K562 (cell line): ENCODE results near the gene CCL16. TPM values are rescaled to one million over a fixed set of nuclear protein-coding genes. Genes with fewer than 3 reads are reported as not detected.
A peak's percentile ranks its signal among the peaks of the same experiment; 100 is the strongest.

Experiments
- ATAC-seq: fragments of 200-7000 bp; cut with Tn5 transposase; 3 replicates; pipeline ENCODE4 v1.9.1; 2020; ENCODE audit warnings: moderate library complexity
- BruUV-seq: library from RNA; stranded (reverse); fragments of 400-500 nt; replicated peaks from 2 replicates; lab custom pipeline; 2021; lab: Mats Ljungman, UMichigan
- CTCF ChIA-PET: fragments of 300-600 bp; formaldehyde crosslinking; extraction: SDS; loops from one replicate; lab custom pipeline; 2021; ENCODE audit warnings: low intra/inter-chr PET ratio; lab: Yijun Ruan, JAX
- POLR2A ChIA-PET: fragments of 300-600, 350-650 bp; sonication (Branson Sonifier 250); formaldehyde crosslinking; extraction: SDS; loops from one replicate; lab custom pipeline; 2021; ENCODE audit warnings: antibody characterized with exemption, inconsistent platforms; lab: Yijun Ruan, JAX
- DNase-seq, 4 experiments: peaks; one replicate each; pipeline versions ENCODE4 v3.0.0 to v3.0.0-alpha.2; 2011 to 2018; ENCODE audit warnings: low spot score in 3 of 4, mixed read lengths in 3 of 4; ENCODE audit errors: extremely low read depth in 1 of 4
- FAIRE-seq: peaks from 2 replicates; lab custom pipeline; 2011; peaks lifted over from hg19 to GRCh38; lab: Jason Lieb, UNC
- H2AFZ ChIP-seq: 2 replicates; pipeline ENCODE4 v1.6.0; 2011; ENCODE audit warnings: low read depth, low read length, control low read depth, inconsistent platforms
- H3K27ac ChIP-seq: fragments of 200-600 bp; 3 replicates; pipeline ENCODE4 v1.8.0; 2011; ENCODE audit warnings: low read depth, mild to moderate bottlenecking, control low read depth, inconsistent platforms, low read length, moderate library complexity, mixed read lengths; ENCODE audit errors: extremely low read depth
- H3K27me3 ChIP-seq, 2 experiments: fragments of 300-600 bp in 1 of 2; 2 replicates in 1 of 2; 3 replicates in 1 of 2; pipeline versions ENCODE4 v1.6.0 to v1.8.0; 2011; ENCODE audit warnings: inconsistent platforms in 2 of 2, low read length in 2 of 2, mild to moderate bottlenecking in 1 of 2, mixed read lengths in 1 of 2, moderate library complexity in 1 of 2; ENCODE audit not compliant: control insufficient read depth in 2 of 2, insufficient read depth in 2 of 2
- H3K36me3 ChIP-seq: fragments of 300-600 bp; 3 replicates; pipeline ENCODE4 v1.8.0; 2011; ENCODE audit warnings: mild to moderate bottlenecking, low read length, inconsistent platforms; ENCODE audit not compliant: control insufficient read depth, insufficient read depth
- H3K4me1 ChIP-seq, 2 experiments: fragments of 200-600 bp in 1 of 2; replicated peaks in 1 of 2; 2 replicates in 1 of 2; 3 replicates in 1 of 2; pipeline versions ENCODE4 v1.5.1 to v1.8.0; 2011; ENCODE audit warnings: inconsistent platforms in 2 of 2, low read length in 2 of 2, mild to moderate bottlenecking in 1 of 2, mixed read lengths in 1 of 2, moderate library complexity in 1 of 2; ENCODE audit not compliant: control insufficient read depth in 2 of 2, insufficient read depth in 2 of 2
- H3K4me2 ChIP-seq: 2 replicates; pipeline ENCODE4 v1.6.1; 2011; ENCODE audit warnings: low read length, control low read depth, inconsistent platforms, mixed read lengths; ENCODE audit not compliant: insufficient read depth
- H3K4me3 ChIP-seq: fragments of 200-600 bp; sonication (generic), shearing (Covaris generic); 2 replicates; pipeline ENCODE4 v1.5.1; 2016; ENCODE audit warnings: control low read depth, inconsistent platforms
- H3K79me2 ChIP-seq: fragments of 200-600 bp; 3 replicates; pipeline ENCODE4 v1.8.0; 2011; ENCODE audit warnings: low read length, inconsistent platforms; ENCODE audit not compliant: control insufficient read depth, insufficient read depth
- H3K9ac ChIP-seq, 2 experiments: 2 replicates each; pipeline versions ENCODE4 v1.6.0 to v1.6.1; 2011; ENCODE audit warnings: low read depth in 2 of 2, low read length in 2 of 2, control low read depth in 1 of 2, inconsistent platforms in 1 of 2, mild to moderate bottlenecking in 1 of 2, mixed read lengths in 1 of 2; ENCODE audit not compliant: insufficient read depth in 1 of 2
- H3K9me1 ChIP-seq: one replicate; pipeline ENCODE4 v1.6.0; 2011; ENCODE audit warnings: inconsistent platforms, mild to moderate bottlenecking, low read length, moderate library complexity; ENCODE audit not compliant: control insufficient read depth, insufficient read depth
- H3K9me3 ChIP-seq: replicated peaks from 2 replicates; pipeline ENCODE4 v1.5.1; 2011; ENCODE audit warnings: low read depth, low read length, inconsistent platforms; ENCODE audit not compliant: control insufficient read depth, insufficient read depth
- H4K20me1 ChIP-seq: replicated peaks from 2 replicates; pipeline ENCODE4 v1.6.1; 2011; ENCODE audit warnings: low read length, inconsistent platforms, mixed read lengths; ENCODE audit not compliant: control insufficient read depth, insufficient read depth
- ATF7 ChIP-seq: fragments of 450-650 bp; IDR thresholded peaks from 2 replicates; pipeline ENCODE4 v1.7.1; 2014; ENCODE audit warnings: mild to moderate bottlenecking, moderate library complexity
- BMI1 ChIP-seq: fragments of 150-350 bp; IDR thresholded peaks from 2 replicates; pipeline ENCODE4 v1.6.1; 2014; ENCODE audit warnings: low read length
- HIVEP1 ChIP-seq: fragments of 250-450 bp; sonication (Bioruptor Pico); IDR thresholded peaks from 2 replicates; pipeline ENCODE4 v1.4.0; 2020; ENCODE audit warnings: mild to moderate bottlenecking
- JUND ChIP-seq, 2 experiments: IDR thresholded peaks; 2 replicates in 1 of 2; 3 replicates in 1 of 2; pipeline ENCODE4 v1.6.1; 2011; ENCODE audit warnings: borderline replicate concordance in 2 of 2, low read depth in 2 of 2, low read length in 2 of 2, improper control_type of control experiment in 1 of 2, missing biosample characterization in 1 of 2, missing genetic modification characterization in 1 of 2, missing genetic modification reagents in 1 of 2
- RBM39 ChIP-seq: fragments of 200-400 bp; formaldehyde crosslinking; optimal IDR thresholded peaks from 2 replicates; pipeline ENCODE3; 2018; ENCODE audit warnings: low read depth, low read length
- ZNF316 ChIP-seq: fragments of 450-650 bp; IDR thresholded peaks from 2 replicates; pipeline ENCODE4 v1.6.1; 2016
- ZNF75A ChIP-seq: fragments of 450-650 bp; formaldehyde crosslinking; IDR thresholded peaks from 2 replicates; pipeline ENCODE4 v1.4.0; 2020; ENCODE audit warnings: mild to moderate bottlenecking
- WGBS: fragments of 100-300 bp; shearing (Covaris generic); methylation state at CpG from one replicate; pipeline ENCODE4 v1.1.6; 2016; ENCODE audit warnings: low coverage, mixed read lengths; ENCODE audit not compliant: insufficient coverage; ENCODE audit errors: missing lambda C conversion rate; 5-methylcytosine and 5-hydroxymethylcytosine counted together
- in situ Hi-C: fragments of 300-500 bp; cut with MboI; formaldehyde crosslinking; loops from 4 replicates; pipeline ENCODE4 v1.15.0; 2018; ENCODE audit warnings: inconsistent platforms, mixed read lengths
- intact Hi-C: fragments of 100-400 bp; cut with micrococcal nuclease; formaldehyde crosslinking; loops from 2 replicates; pipeline ENCODE4 v1.14.2; 2022
- polyA plus RNA-seq, 8 experiments: library from polyadenylated mRNA; depleted of rRNA in 4 of 8; stranded (reverse) in 5 of 8; unstranded in 3 of 8; fragments of >200 nt; fragmentation: Nextera tagmentation in 2 of 8; fragmentation: Illumina TruSeq in 1 of 8; extraction: Ambion mirVana in 2 of 8; extraction: Trizol in 1 of 8; gene quantifications; 2 replicates each; pipeline versions ENCODE4 v1.2.1 to v1.2.3, GENCODE V29; 2011 to 2014; ENCODE audit warnings: inconsistent platforms in 1 of 8, missing spikeins in 1 of 8
- total RNA-seq, 7 experiments: library from RNA; depleted of rRNA in 6 of 7; stranded (reverse); fragments of >200 nt in 6 of 7; fragmentation: Illumina TruSeq in 2 of 7; extraction: Trizol in 2 of 7; gene quantifications; 2 replicates each; pipeline versions ENCODE4 v1.2.1 to v1.2.3, GENCODE V29; 2011 to 2021; ENCODE audit warnings: low replicate concordance in 1 of 7
- TF ChIP-seq, protein P1 (sequence below), 2 experiments: fragments of 200-800 bp in 1 of 2; sonication (Bioruptor generic) in 1 of 2; sonication (generic) in 1 of 2; formaldehyde crosslinking in 1 of 2; IDR thresholded peaks in 1 of 2; conservative IDR thresholded peaks in 1 of 2; 2 replicates each; pipeline versions ENCODE4 v1.5.0 to v1.6.1; 2016 to 2020; ENCODE audit warnings: missing compliant biosample characterization in 1 of 2, missing genetic modification characterization in 1 of 2, missing genetic modification reagents in 1 of 2
- TF ChIP-seq, protein P2 (sequence below), 3 experiments: IDR thresholded peaks in 2 of 3; conservative IDR thresholded peaks in 1 of 3; 2 replicates each; pipeline ENCODE4 v1.5.1; 2011 to 2012; ENCODE audit warnings: low read length in 3 of 3, mild to moderate bottlenecking in 3 of 3, control low read depth in 2 of 3, improper control_type of control experiment in 1 of 3, inconsistent platforms in 1 of 3, low read depth in 1 of 3, mixed read lengths in 1 of 3, moderate library complexity in 1 of 3; ENCODE audit not compliant: insufficient read depth in 2 of 3
- TF ChIP-seq, protein P3 (sequence below), 2 experiments: fragments of 450-650 bp; conservative IDR thresholded peaks; 2 replicates each; pipeline ENCODE4 v1.6.1; 2017; ENCODE audit warnings: mild to moderate bottlenecking in 2 of 2, moderate library complexity in 2 of 2
- TF ChIP-seq, protein P4 (sequence below), 2 experiments: fragments of 450-650 bp; IDR thresholded peaks; 2 replicates each; pipeline ENCODE4 v1.6.1; 2018; ENCODE audit warnings: mild to moderate bottlenecking in 2 of 2, low read depth in 1 of 2; ENCODE audit not compliant: partially characterized antibody in 2 of 2

CCL16 gene
- total and polyA plus RNA-seq, 9 of the 15 experiments (the other 6 are each of a cell fraction or from before 2014, with no cell fraction given) = not detected

DNA sequence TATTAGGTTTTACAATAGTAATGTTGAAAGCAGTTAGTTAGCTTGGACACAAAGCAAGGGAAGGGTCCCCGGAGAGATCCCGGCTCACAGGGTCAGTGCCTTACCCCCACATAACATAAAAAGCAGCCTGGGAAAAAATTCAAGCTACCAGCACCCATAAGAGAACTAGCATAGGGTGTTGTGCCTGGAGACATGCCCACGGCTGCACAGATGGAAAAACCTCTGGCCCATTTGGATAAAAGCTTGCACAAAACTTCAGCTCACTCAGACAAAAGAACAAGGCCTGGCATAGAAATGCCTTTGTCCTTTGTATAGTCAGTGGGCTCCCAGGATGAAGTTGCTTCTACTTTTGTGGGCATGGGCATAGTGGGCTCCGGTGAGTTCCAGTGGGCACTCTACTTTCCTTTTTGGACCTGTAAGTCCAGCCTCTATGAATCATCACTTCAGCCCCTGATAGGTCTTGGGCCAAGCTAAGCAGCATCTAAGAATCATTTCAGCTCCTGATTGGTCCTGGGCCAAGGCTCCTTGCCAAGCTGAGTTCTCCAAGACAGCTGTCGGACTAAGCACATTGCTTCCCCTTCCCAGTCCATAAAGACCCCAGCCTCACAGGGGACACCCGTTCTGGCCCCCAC is 49.4 kb downstream of the CCL16 start:
- intact Hi-C loops = no loop called here
- TF ChIP-seq ATF7 (peak; percentile 62), JUND (IDR thresholded peaks at IDR 0.05; ENCODE audit: borderline replicate concordance, low read depth, low read length) (peak; percentile 23; the same call in 1 of the 2 replicates), JUND (tag; IDR thresholded peaks at IDR 0.05; ENCODE audit: borderline replicate concordance, low read depth, low read length) (peak; percentile 78; the same call in 2 of the 3 replicates), ZNF75A (CRISPR knock-in tag) (no peak), ZNF316 (no peak), BMI1 (no peak), HIVEP1 (no peak), RBM39 (no peak)
- TF ChIP-seq, protein P1, sequence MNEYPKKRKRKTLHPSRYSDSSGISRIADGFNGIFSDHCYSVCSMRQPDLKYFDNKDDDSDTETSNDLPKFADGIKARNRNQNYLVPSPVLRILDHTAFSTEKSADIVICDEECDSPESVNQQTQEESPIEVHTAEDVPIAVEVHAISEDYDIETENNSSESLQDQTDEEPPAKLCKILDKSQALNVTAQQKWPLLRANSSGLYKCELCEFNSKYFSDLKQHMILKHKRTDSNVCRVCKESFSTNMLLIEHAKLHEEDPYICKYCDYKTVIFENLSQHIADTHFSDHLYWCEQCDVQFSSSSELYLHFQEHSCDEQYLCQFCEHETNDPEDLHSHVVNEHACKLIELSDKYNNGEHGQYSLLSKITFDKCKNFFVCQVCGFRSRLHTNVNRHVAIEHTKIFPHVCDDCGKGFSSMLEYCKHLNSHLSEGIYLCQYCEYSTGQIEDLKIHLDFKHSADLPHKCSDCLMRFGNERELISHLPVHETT (CRISPR knock-in tag; conservative IDR thresholded peaks at IDR 0.05 in 1 of 2, IDR thresholded peaks at IDR 0.05 in 1 of 2) = 0 out of 4 replicates have a peak, but pooled peaks of 1 of the 2 experiments have one; percentile 38
- TF ChIP-seq, protein P2, sequence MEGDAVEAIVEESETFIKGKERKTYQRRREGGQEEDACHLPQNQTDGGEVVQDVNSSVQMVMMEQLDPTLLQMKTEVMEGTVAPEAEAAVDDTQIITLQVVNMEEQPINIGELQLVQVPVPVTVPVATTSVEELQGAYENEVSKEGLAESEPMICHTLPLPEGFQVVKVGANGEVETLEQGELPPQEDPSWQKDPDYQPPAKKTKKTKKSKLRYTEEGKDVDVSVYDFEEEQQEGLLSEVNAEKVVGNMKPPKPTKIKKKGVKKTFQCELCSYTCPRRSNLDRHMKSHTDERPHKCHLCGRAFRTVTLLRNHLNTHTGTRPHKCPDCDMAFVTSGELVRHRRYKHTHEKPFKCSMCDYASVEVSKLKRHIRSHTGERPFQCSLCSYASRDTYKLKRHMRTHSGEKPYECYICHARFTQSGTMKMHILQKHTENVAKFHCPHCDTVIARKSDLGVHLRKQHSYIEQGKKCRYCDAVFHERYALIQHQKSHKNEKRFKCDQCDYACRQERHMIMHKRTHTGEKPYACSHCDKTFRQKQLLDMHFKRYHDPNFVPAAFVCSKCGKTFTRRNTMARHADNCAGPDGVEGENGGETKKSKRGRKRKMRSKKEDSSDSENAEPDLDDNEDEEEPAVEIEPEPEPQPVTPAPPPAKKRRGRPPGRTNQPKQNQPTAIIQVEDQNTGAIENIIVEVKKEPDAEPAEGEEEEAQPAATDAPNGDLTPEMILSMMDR (IDR thresholded peaks at IDR 0.05 in 2 of 3, conservative IDR thresholded peaks at IDR 0.05 in 1 of 3; ENCODE audit: insufficient read depth in 2 of 3, low read depth in 1 of 3, low read length in 3 of 3) = no peak
- TF ChIP-seq, protein P3, sequence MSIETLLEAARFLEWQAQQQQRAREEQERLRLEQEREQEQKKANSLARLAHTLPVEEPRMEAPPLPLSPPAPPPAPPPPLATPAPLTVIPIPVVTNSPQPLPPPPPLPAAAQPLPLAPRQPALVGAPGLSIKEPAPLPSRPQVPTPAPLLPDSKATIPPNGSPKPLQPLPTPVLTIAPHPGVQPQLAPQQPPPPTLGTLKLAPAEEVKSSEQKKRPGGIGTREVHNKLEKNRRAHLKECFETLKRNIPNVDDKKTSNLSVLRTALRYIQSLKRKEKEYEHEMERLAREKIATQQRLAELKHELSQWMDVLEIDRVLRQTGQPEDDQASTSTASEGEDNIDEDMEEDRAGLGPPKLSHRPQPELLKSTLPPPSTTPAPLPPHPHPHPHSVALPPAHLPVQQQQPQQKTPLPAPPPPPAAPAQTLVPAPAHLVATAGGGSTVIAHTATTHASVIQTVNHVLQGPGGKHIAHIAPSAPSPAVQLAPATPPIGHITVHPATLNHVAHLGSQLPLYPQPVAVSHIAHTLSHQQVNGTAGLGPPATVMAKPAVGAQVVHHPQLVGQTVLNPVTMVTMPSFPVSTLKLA (conservative IDR thresholded peaks at IDR 0.05) = no peak
- TF ChIP-seq, protein P4, sequence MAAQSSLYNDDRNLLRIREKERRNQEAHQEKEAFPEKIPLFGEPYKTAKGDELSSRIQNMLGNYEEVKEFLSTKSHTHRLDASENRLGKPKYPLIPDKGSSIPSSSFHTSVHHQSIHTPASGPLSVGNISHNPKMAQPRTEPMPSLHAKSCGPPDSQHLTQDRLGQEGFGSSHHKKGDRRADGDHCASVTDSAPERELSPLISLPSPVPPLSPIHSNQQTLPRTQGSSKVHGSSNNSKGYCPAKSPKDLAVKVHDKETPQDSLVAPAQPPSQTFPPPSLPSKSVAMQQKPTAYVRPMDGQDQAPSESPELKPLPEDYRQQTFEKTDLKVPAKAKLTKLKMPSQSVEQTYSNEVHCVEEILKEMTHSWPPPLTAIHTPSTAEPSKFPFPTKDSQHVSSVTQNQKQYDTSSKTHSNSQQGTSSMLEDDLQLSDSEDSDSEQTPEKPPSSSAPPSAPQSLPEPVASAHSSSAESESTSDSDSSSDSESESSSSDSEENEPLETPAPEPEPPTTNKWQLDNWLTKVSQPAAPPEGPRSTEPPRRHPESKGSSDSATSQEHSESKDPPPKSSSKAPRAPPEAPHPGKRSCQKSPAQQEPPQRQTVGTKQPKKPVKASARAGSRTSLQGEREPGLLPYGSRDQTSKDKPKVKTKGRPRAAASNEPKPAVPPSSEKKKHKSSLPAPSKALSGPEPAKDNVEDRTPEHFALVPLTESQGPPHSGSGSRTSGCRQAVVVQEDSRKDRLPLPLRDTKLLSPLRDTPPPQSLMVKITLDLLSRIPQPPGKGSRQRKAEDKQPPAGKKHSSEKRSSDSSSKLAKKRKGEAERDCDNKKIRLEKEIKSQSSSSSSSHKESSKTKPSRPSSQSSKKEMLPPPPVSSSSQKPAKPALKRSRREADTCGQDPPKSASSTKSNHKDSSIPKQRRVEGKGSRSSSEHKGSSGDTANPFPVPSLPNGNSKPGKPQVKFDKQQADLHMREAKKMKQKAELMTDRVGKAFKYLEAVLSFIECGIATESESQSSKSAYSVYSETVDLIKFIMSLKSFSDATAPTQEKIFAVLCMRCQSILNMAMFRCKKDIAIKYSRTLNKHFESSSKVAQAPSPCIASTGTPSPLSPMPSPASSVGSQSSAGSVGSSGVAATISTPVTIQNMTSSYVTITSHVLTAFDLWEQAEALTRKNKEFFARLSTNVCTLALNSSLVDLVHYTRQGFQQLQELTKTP (IDR thresholded peaks at IDR 0.05; ENCODE audit: low read depth in 1 of 2, partially characterized antibody in 2 of 2) = peak in 1 of 2 experiments; percentile 89

More for the DNA sequence above, 49.4 kb downstream of the CCL16 start:
- Histone ChIP-seq H3K9me3 (no peaks in the 10 kb centered on the region), H3K4me2 (0 out of 2 replicates have a peak overlapping the region, but pooled peaks have one; percentile 13), H2AFZ (peak overlapping the region; percentile 92), H4K20me1 (no peaks in the 10 kb centered on the region), H3K79me2 (no peaks in the 10 kb centered on the region), H3K36me3 (no peaks in the 10 kb centered on the region), H3K9me1 (no peaks in the 10 kb centered on the region), H3K27me3 (no peaks in the 10 kb centered on the region), H3K4me1 (peaks cover 4 to 13% of the 10 kb centered on the region in 2 experiments), H3K4me3 (no peak overlapping the region), H3K9ac (peak overlapping the region in 1 of 2 experiments; percentile 54; a peak in 1 of 4 replicates), H3K27ac (no peak overlapping the region)
- ChIA-PET POLR2A (interaction anchor here (1.0 to 2.5 kb wide), 9 partner anchors 10 to 75 kb away, joined by 3 to 22 read pairs (median 5); partner anchors contain the start of gene LYZL6), CTCF (no interaction called here)
- ATAC-seq (peak; percentile 34; the same call in 2 of the 3 replicates), FAIRE-seq (no peak), DNase-seq (peak in 1 of 4 experiments; percentile 55)
- WGBS = 74% methylated on average over 6 of the region's 6 CpGs
- in situ Hi-C loops = no loop called here
- no TSS peak for BruUV-seq
